Loucy (cell line): ENCODE results near the gene S100A3.
"Not testable (repeated sequence)": the region's sequence is repeated elsewhere in the genome, so short reads cannot be mapped to it uniquely, and the experiment has no call there.

Experiments used
- H2AFZ ChIP-seq: fragments of 200-600 bp; sonication (generic); 2 replicates; pipeline ENCODE4 v1.6.0; 2016; ENCODE audit warnings: antibody characterized with exemption, mild to moderate bottlenecking, low read length, moderate library complexity
- H3F3A ChIP-seq: fragments of 200-600 bp; 2 replicates; pipeline ENCODE4 v1.6.0; 2016; ENCODE audit warnings: antibody characterized with exemption, low read depth, mild to moderate bottlenecking
- H3K27me3 ChIP-seq: fragments of 200-600 bp; sonication (generic); 2 replicates; pipeline ENCODE4 v1.6.1; 2014; ENCODE audit warnings: low read length, mild to moderate bottlenecking; ENCODE audit not compliant: insufficient read depth, poor library complexity, severe bottlenecking
- H3K36me3 ChIP-seq: fragments of 200-600 bp; sonication (generic); 2 replicates; pipeline ENCODE4 v1.6.1; 2016; ENCODE audit warnings: low read length; ENCODE audit not compliant: insufficient read depth
- H3K4me1 ChIP-seq: fragments of 200-600 bp; sonication (generic); 2 replicates; pipeline ENCODE4 v1.5.1; 2014; ENCODE audit warnings: low read length, mild to moderate bottlenecking; ENCODE audit not compliant: insufficient read depth, poor library complexity, severe bottlenecking
- H3K4me2 ChIP-seq: fragments of 200-600 bp; sonication (generic); 2 replicates; pipeline ENCODE4 v1.6.0; 2014; ENCODE audit warnings: antibody characterized with exemption, low read length, low read depth, mild to moderate bottlenecking; ENCODE audit not compliant: poor library complexity, severe bottlenecking
- H3K4me3 ChIP-seq: fragments of 200-600 bp; sonication (generic); 2 replicates; pipeline ENCODE4 v1.5.1; 2014; ENCODE audit warnings: low read length, mild to moderate bottlenecking, mixed read lengths; ENCODE audit not compliant: poor library complexity, severe bottlenecking
- H3K79me2 ChIP-seq: fragments of 200-600 bp; sonication (generic); 2 replicates; pipeline ENCODE4 v1.6.1; 2014; ENCODE audit warnings: low read length; ENCODE audit not compliant: insufficient read depth
- H3K9ac ChIP-seq: fragments of 200-600 bp; sonication (generic); 2 replicates; pipeline ENCODE4 v1.6.0; 2014; ENCODE audit warnings: mild to moderate bottlenecking, low read depth, low read length, moderate library complexity; ENCODE audit not compliant: poor library complexity, severe bottlenecking
- H3K9me2 ChIP-seq: fragments of 200-600 bp; sonication (generic); replicated peaks from 2 replicates; pipeline ENCODE4 v1.6.1; 2016; ENCODE audit warnings: low read depth, low read length, mixed read lengths
- H3K9me3 ChIP-seq: fragments of 200-600 bp; sonication (generic); 2 replicates; pipeline ENCODE4 v1.6.1; 2014; ENCODE audit warnings: mild to moderate bottlenecking, antibody characterized with exemption, low read length, low read depth; ENCODE audit not compliant: insufficient read depth
- H4K20me1 ChIP-seq: fragments of 200-600 bp; sonication (generic); 2 replicates; pipeline ENCODE4 v1.6.0; 2014; ENCODE audit warnings: antibody characterized with exemption, low read length, mild to moderate bottlenecking; ENCODE audit not compliant: insufficient read depth, poor library complexity, severe bottlenecking
- CTCF ChIP-seq: fragments of 200-600 bp; sonication (generic); conservative IDR thresholded peaks from 2 replicates; pipeline ENCODE4 v1.5.1; 2014; ENCODE audit warnings: mild to moderate bottlenecking, antibody characterized with exemption, low read length
- EZH2phosphoT487 ChIP-seq: fragments of 200-600 bp; IDR thresholded peaks from 2 replicates; pipeline ENCODE4 v1.6.1; 2018; ENCODE audit warnings: antibody characterized with exemption, mild to moderate bottlenecking, moderate library complexity, borderline replicate concordance

Gene S100A3

DNA sequence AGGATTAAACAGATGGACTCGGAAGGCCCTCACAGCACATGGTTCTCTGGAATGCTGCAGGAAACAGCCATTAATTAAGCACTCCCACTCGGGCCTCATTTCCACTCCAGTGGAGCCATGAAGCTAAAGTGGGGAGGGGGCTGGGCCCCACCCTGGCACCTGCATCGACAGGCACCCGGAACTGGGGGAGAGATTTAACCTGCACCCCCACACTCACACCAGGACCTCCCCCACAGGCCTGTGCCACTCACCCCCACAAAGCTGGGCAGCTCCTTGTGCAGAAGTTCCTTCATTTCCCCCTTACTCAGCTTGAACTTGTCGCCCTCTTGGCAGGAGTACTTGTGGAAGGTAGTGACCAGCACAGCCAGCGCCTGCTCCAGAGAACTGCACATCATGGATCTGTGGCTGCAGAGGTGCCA is 14.4 kb upstream of the S100A3 start:
- Histone ChIP-seq H3K4me2 (no peak overlapping the region), H3K27me3 (no peaks in the 10 kb centered on the region), H3K9me3 (no peaks in the 10 kb centered on the region), H3K79me2 (no peaks in the 10 kb centered on the region), H3K36me3 (no peaks in the 10 kb centered on the region), H2AFZ (no peak overlapping the region), H4K20me1 (no peaks in the 10 kb centered on the region), H3K9me2 (no peaks in the 10 kb centered on the region), H3K4me1 (peaks cover 28% of the 10 kb centered on the region), H3K9ac (no peak overlapping the region), H3K4me3 (no peak overlapping the region), H3F3A (no peaks in the 10 kb centered on the region)
- TF ChIP-seq CTCF (no peak), EZH2phosphoT487 (no peak)

GRCh38 chr1:153562021-153562420 is 13.0 kb upstream of the S100A3 start:
- H4K20me1 ChIP-seq, H3K27me3 ChIP-seq, H3K9me3 ChIP-seq, H3K4me3 ChIP-seq, H3K36me3 ChIP-seq, H2AFZ ChIP-seq, H3K9me2 ChIP-seq, H3K4me2 ChIP-seq, H3K79me2 ChIP-seq, H3K9ac ChIP-seq, H3F3A ChIP-seq: not testable (repeated sequence)
- peaks cover 16% of the 10 kb centered on the region for H3K4me1 ChIP-seq

DNA sequence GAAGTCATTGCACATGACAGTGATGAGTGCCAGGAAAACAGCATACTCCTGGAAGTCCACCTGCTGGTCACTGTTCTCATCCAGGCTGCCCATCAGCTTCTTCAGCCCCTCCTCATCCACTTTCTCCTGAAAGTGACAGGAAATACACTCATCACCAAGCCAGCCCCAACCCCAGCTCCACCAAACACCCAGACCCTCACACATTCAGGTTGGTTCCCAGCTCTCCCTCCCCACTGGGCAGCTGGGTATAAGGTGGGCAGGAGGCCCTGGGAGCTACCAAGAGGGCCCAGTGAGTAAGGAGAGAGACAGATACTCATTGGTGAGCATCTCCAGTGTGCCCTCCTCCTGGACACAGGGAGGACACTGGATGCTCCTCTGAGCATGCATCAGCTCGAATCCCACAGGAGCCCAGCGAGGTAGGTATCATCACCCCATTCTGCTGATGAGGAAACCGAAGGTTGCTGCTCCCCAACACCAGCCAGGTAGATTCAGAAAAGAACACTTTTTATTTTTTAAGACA is 12.5 kb upstream of the S100A3 start:
- H2AFZ ChIP-seq: no peak overlapping the region
- peaks cover 11% of the 10 kb centered on the region for H3K4me1 ChIP-seq
- H3K4me3 ChIP-seq: no peak overlapping the region
- H4K20me1 ChIP-seq: no peaks in the 10 kb centered on the region
- no peak overlapping the region for H3K9ac ChIP-seq
- TF ChIP-seq EZH2phosphoT487 (no peak), CTCF (no peak)
- no peaks in the 10 kb centered on the region for H3F3A ChIP-seq
- no peaks in the 10 kb centered on the region for H3K9me3 ChIP-seq
- H3K36me3 ChIP-seq: no peaks in the 10 kb centered on the region
- no peak overlapping the region for H3K4me2 ChIP-seq
- H3K79me2 ChIP-seq: no peaks in the 10 kb centered on the region
- H3K27me3 ChIP-seq: no peaks in the 10 kb centered on the region
- no peaks in the 10 kb centered on the region for H3K9me2 ChIP-seq

- Histone ChIP-seq H4K20me1 (no peaks in the 10 kb centered on the region), H3K9me2 (no peaks in the 10 kb centered on the region), H2AFZ (no peak overlapping the region), H3K4me1 (peaks cover 8% of the 10 kb centered on the region), H3K4me3 (no peak overlapping the region), H3K9ac (no peak overlapping the region), H3K4me2 (no peak overlapping the region), H3F3A (no peaks in the 10 kb centered on the region), H3K79me2 (no peaks in the 10 kb centered on the region), H3K36me3 (no peaks in the 10 kb centered on the region), H3K9me3 (no peaks in the 10 kb centered on the region), H3K27me3 (no peaks in the 10 kb centered on the region)
- TF ChIP-seq EZH2phosphoT487 (no peak), CTCF (no peak)
These were observed 11.9 kb upstream of the S100A3 start for GRCh38 chr1:153560771-153561465.
